Testis (tissue), 2 donors: ENCODE measurements around the gene PDE6B.

Experiments
- POLR2A ChIP-seq: fragments of 450-650 bp; IDR thresholded peaks from one replicate; pipeline ENCODE4 v1.6.1; 2017; ENCODE audit warnings: antibody characterized with exemption, mild to moderate bottlenecking, moderate library complexity
- TF ChIP-seq, protein P1 (sequence below), 3 experiments: fragments of 450-650 bp in 2 of 3; fragments of 200-600 bp in 1 of 3; sonication (generic) in 1 of 3; IDR thresholded peaks; one replicate each; pipeline ENCODE4 v1.5.1; 2016 to 2019; ENCODE audit warnings: antibody characterized with exemption in 3 of 3, mild to moderate bottlenecking in 2 of 3, moderate library complexity in 1 of 3

- TF ChIP-seq, protein P1, sequence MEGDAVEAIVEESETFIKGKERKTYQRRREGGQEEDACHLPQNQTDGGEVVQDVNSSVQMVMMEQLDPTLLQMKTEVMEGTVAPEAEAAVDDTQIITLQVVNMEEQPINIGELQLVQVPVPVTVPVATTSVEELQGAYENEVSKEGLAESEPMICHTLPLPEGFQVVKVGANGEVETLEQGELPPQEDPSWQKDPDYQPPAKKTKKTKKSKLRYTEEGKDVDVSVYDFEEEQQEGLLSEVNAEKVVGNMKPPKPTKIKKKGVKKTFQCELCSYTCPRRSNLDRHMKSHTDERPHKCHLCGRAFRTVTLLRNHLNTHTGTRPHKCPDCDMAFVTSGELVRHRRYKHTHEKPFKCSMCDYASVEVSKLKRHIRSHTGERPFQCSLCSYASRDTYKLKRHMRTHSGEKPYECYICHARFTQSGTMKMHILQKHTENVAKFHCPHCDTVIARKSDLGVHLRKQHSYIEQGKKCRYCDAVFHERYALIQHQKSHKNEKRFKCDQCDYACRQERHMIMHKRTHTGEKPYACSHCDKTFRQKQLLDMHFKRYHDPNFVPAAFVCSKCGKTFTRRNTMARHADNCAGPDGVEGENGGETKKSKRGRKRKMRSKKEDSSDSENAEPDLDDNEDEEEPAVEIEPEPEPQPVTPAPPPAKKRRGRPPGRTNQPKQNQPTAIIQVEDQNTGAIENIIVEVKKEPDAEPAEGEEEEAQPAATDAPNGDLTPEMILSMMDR (IDR thresholded peaks at IDR 0.05): peak in 2 of 3 experiments; percentile 17 to 28
- no peak for TF ChIP-seq POLR2A
Measured at GRCh38 chr4:602559-602942, 22.8 kb upstream of the PDE6B start.
